GM21526 (cell line): ENCODE results near the gene PTPRN2.
"Not testable (repeated sequence)": the region's sequence is repeated elsewhere in the genome, so short reads cannot be mapped to it uniquely, and the experiment has no call there.

Experiments used
- ATAC-seq: cut with Tn5 transposase; IDR thresholded peaks from one replicate; pipeline ENCODE4 v1.9.1; 2021; ENCODE audit warnings: moderate library complexity; ENCODE audit not compliant: unreplicated experiment, low FRiP score

The PTPRN2 gene

GRCh38 chr7:158475036-158475678 is 112.5 kb downstream of the PTPRN2 start:
- ATAC-seq, result no peak

- ATAC-seq, result no peak
These were observed 113.1 kb downstream of the PTPRN2 start for GRCh38 chr7:158474488-158474887.

- ATAC-seq, result no peak
These were observed 113.7 kb downstream of the PTPRN2 start for GRCh38 chr7:158473946-158474345.

DNA sequence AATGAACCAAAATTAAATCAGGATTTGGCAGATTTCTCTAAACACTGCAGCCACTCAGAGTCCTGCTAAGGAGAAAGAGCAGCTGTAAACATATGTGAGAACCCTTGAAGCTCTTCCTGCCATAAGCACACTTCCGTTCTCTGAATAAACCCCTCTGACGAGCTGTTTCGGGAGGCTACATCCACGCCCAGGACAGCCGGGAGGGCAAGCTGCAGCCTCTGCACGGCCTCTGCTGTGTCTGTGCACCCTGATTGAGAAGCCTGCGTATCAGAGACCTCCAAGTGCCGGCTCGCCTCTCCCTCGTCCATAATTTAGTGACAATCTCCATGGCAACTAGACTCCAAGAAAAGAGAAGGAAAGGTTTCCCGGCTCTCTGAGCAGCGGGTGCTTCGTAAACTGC is 114.4 kb downstream of the PTPRN2 start:
- peak; percentile 88 for ATAC-seq

GRCh38 chr7:158472596-158472995 is 115.0 kb downstream of the PTPRN2 start:
- no peak for ATAC-seq

GRCh38 chr7:158471716-158472115 is 115.9 kb downstream of the PTPRN2 start:
- ATAC-seq, result no peak

GRCh38 chr7:158470336-158470735 is 117.3 kb downstream of the PTPRN2 start:
- no peak for ATAC-seq

- no peak for ATAC-seq
These were observed 118.1 kb downstream of the PTPRN2 start for GRCh38 chr7:158469396-158470051.

DNA sequence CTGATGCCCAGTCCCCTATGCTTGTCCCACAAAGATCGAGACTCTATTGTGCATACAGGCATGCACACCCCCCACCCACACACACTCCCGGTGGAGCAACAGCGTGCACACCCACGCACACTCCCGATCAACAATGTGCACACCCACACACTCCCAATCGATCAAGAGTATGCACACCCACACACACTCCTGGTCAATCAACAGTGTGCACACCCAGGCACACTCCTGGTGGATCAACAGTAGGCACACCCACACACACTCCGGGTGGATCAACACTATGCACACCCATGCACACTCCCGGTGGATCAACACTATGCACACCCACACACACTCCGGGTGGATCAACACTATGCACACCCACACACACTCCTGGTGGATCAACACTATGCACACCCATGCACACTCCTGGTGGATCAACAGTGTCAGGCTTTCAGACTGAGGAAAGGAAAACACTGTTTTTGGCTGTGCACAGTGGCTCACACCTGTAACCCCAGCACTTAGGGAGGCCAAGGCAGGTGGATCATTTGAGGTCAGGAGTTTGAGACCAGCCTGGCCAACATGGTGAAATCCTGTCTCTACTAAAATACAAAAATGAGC is 118.8 kb downstream of the PTPRN2 start:
- no peak for ATAC-seq

GRCh38 chr7:158468181-158468580 is 119.4 kb downstream of the PTPRN2 start:
- no peak for ATAC-seq

GRCh38 chr7:158467562-158467961 is 120.1 kb downstream of the PTPRN2 start:
- no peak for ATAC-seq

DNA sequence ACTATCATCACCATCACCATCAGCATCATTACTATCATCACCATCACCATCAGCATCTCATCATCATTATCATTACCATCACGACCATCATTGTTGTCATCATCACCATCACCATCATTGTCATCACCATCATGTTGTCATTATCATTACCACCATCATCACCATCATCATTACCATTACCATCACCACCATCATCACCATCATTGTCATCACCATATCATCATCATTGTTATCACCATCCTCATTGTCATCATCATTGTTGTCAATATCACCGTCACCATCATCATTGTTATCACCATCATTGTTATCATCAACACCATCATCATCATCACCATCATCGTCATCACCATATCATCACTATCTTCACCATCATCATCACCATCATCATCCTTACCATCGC is 124.3 kb downstream of the PTPRN2 start:
- ATAC-seq, result no peak

GRCh38 chr7:158461824-158462223 is 125.8 kb downstream of the PTPRN2 start:
- no peak for ATAC-seq

GRCh38 chr7:158460665-158461064 is 127.0 kb downstream of the PTPRN2 start:
- no peak for ATAC-seq

- no peak for ATAC-seq
These were observed 128.8 kb downstream of the PTPRN2 start for GRCh38 chr7:158458716-158459282.

GRCh38 chr7:158458096-158458495 is 129.5 kb downstream of the PTPRN2 start:
- ATAC-seq, result no peak

- ATAC-seq, result not testable (repeated sequence)
These were observed 130.0 kb downstream of the PTPRN2 start for GRCh38 chr7:158457586-158457985.

GRCh38 chr7:158454631-158455030 is 133.0 kb downstream of the PTPRN2 start:
- ATAC-seq, result no peak

DNA sequence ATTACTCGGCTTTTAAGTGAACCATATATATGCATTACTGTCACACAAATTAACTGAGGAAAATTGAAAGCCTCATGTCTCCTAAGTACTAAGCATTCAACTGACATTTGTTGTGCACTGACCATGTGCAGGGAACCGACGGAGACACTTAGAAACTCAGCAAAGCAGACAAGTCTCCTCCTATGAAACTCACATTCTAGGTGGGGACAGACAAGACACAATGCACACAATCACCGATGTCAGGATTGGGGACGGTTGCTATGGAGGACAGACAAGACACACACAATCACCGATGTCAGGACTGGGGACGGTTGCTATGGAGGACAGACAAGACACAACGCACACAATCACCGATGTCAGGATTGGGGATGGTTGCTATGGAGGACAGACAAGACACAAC is 134.0 kb downstream of the PTPRN2 start:
- no peak for ATAC-seq

DNA sequence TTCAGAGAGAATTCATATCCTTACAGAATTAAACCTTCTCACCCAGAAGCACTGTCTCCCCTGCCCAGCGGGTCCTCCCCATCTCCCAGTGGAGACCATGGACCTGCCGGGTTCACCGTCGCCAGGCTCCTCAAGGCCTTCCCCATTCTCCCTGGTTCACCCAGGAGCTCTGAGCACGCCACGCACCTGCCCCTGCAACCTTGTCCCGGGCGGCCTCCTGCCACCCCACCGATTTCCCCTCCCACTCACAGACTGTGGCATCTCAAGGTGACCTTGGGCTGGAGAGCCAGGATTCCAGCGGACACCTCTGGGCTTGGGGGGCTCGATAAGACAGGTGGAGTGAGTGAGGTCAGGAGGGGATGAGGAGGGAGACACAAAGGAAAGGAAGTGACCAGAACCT is 135.3 kb downstream of the PTPRN2 start:
- no peak for ATAC-seq

- no peak for ATAC-seq
These were observed 137.0 kb downstream of the PTPRN2 start for GRCh38 chr7:158450476-158451124.
